HEK293 (cell line): Measurements from ENCODE around the gene S1PR4.
"Not testable (repeated sequence)": the region's sequence is repeated elsewhere in the genome, so short reads cannot be mapped to it uniquely, and the experiment has no call there.

ENCODE experiments used
- CTCF ChIA-PET: fragments of 350-600 bp; formaldehyde crosslinking; extraction: SDS; loops from one replicate; lab custom pipeline; 2021; ENCODE audit warnings: antibody characterized with exemption; lab: Yijun Ruan, JAX
- POLR2A ChIA-PET: fragments of 300-600 bp; formaldehyde crosslinking; extraction: SDS; loops from one replicate; lab custom pipeline; 2020; ENCODE audit warnings: antibody characterized with exemption, inconsistent platforms; lab: Yijun Ruan, JAX
- H3K27ac ChIP-seq: fragments of 200-500 bp; sonication (Bioruptor generic); 2 replicates; pipeline ENCODE4 v1.5.1; 2014; ENCODE audit warnings: low read depth, low read length, control low read depth, inconsistent platforms; ENCODE audit errors: extremely low read depth
- H3K36me3 ChIP-seq, 2 experiments: fragments of 200-500 bp in 1 of 2; sonication (Bioruptor generic) in 1 of 2; 1 replicate in 1 of 2; 2 replicates in 1 of 2; pipeline ENCODE4 v1.5.1; 2014 to 2017; ENCODE audit warnings: inconsistent platforms in 2 of 2, low read length in 2 of 2; ENCODE audit not compliant: control insufficient read depth in 2 of 2, insufficient read depth in 1 of 2
- H3K4me1 ChIP-seq: fragments of 200-500 bp; sonication (Bioruptor generic); 2 replicates; pipeline ENCODE4 v1.5.1; 2014; ENCODE audit warnings: mild to moderate bottlenecking, low read length, inconsistent platforms; ENCODE audit not compliant: control insufficient read depth, insufficient read depth
- H3K4me3 ChIP-seq: 2 replicates; pipeline ENCODE4 v1.5.1; 2011; ENCODE audit warnings: low read depth, mild to moderate bottlenecking, control low read depth, low read length, moderate library complexity
- H3K9me3 ChIP-seq: fragments of 200-500 bp; sonication (Bioruptor generic); 2 replicates; pipeline ENCODE4 v1.5.1; 2014; ENCODE audit warnings: low read depth, low read length, inconsistent platforms; ENCODE audit not compliant: control insufficient read depth, insufficient read depth
- EGR2 ChIP-seq: fragments of 450-650 bp; formaldehyde crosslinking; IDR thresholded peaks from 2 replicates; pipeline ENCODE4 v1.5.1; 2016; ENCODE audit warnings: low read depth, missing biosample characterization, missing genetic modification characterization
- GLIS2 ChIP-seq: fragments of 450-650 bp; formaldehyde crosslinking; IDR thresholded peaks from 2 replicates; pipeline ENCODE4 v1.5.1; 2016; ENCODE audit warnings: missing biosample characterization, missing genetic modification characterization
- INSM2 ChIP-seq: fragments of 450-650 bp; formaldehyde crosslinking; IDR thresholded peaks from 2 replicates; pipeline ENCODE4 v1.5.1; 2016; ENCODE audit warnings: missing biosample characterization, missing genetic modification characterization
- SP3 ChIP-seq: fragments of 450-650 bp; formaldehyde crosslinking; IDR thresholded peaks from 2 replicates; pipeline ENCODE4 v1.5.1; 2016; ENCODE audit warnings: missing biosample characterization, missing genetic modification characterization
- WT1 ChIP-seq: fragments of 450-650 bp; formaldehyde crosslinking; IDR thresholded peaks from 2 replicates; pipeline ENCODE4 v1.5.1; 2016; ENCODE audit warnings: missing biosample characterization, missing genetic modification characterization
- ZBTB48 ChIP-seq: fragments of 450-650 bp; formaldehyde crosslinking; IDR thresholded peaks from 2 replicates; pipeline ENCODE4 v1.5.1; 2016; ENCODE audit warnings: missing biosample characterization, missing genetic modification characterization
- ZFHX2 ChIP-seq: fragments of 450-650 bp; formaldehyde crosslinking; conservative IDR thresholded peaks from 2 replicates; pipeline ENCODE4 v1.5.1; 2016; ENCODE audit warnings: missing biosample characterization, missing genetic modification characterization
- ZNF133 ChIP-seq: fragments of 450-650 bp; formaldehyde crosslinking; IDR thresholded peaks from 2 replicates; pipeline ENCODE4 v1.5.1; 2016; ENCODE audit warnings: missing biosample characterization, missing genetic modification characterization
- ZNF324 ChIP-seq: fragments of 450-650 bp; formaldehyde crosslinking; IDR thresholded peaks from 2 replicates; pipeline ENCODE4 v1.5.1; 2016; ENCODE audit warnings: missing biosample characterization, missing genetic modification characterization
- ZNF398 ChIP-seq: fragments of 450-650 bp; formaldehyde crosslinking; IDR thresholded peaks from 2 replicates; pipeline ENCODE4 v1.5.1; 2017; ENCODE audit warnings: missing biosample characterization, missing genetic modification characterization
- ZNF518A ChIP-seq: fragments of 450-650 bp; formaldehyde crosslinking; conservative IDR thresholded peaks from 2 replicates; pipeline ENCODE4 v1.5.1; 2016; ENCODE audit warnings: low read depth, missing biosample characterization, missing genetic modification characterization
- ZNF558 ChIP-seq: fragments of 450-650 bp; formaldehyde crosslinking; IDR thresholded peaks from 2 replicates; pipeline ENCODE4 v1.5.1; 2016; ENCODE audit warnings: missing biosample characterization, missing genetic modification characterization
- ZNF600 ChIP-seq: fragments of 450-650 bp; formaldehyde crosslinking; IDR thresholded peaks from 2 replicates; pipeline ENCODE4 v1.5.1; 2016; ENCODE audit warnings: missing biosample characterization, missing genetic modification characterization
- ZNF623 ChIP-seq: fragments of 450-650 bp; formaldehyde crosslinking; IDR thresholded peaks from 2 replicates; pipeline ENCODE4 v1.5.1; 2016; ENCODE audit warnings: missing biosample characterization, missing genetic modification characterization
- ZNF626 ChIP-seq: fragments of 450-650 bp; sonication (Bioruptor Pico); formaldehyde crosslinking; IDR thresholded peaks from 2 replicates; pipeline ENCODE4 v1.5.1; 2018; ENCODE audit warnings: missing biosample characterization, missing genetic modification characterization, inconsistent platforms
- ZNF629 ChIP-seq: fragments of 450-650 bp; formaldehyde crosslinking; IDR thresholded peaks from 2 replicates; pipeline ENCODE4 v1.5.1; 2017; ENCODE audit warnings: missing biosample characterization, missing genetic modification characterization
- ZNF830 ChIP-seq: fragments of 450-650 bp; IDR thresholded peaks from 2 replicates; pipeline ENCODE4 v1.5.0; 2018; ENCODE audit warnings: missing biosample characterization, missing genetic modification characterization, low read depth, mild to moderate bottlenecking, moderate library complexity
- ZSCAN18 ChIP-seq: fragments of 450-650 bp; formaldehyde crosslinking; IDR thresholded peaks from 2 replicates; pipeline ENCODE4 v1.5.1; 2016; ENCODE audit warnings: missing biosample characterization, missing genetic modification characterization
- ZSCAN23 ChIP-seq: fragments of 450-650 bp; formaldehyde crosslinking; IDR thresholded peaks from 2 replicates; pipeline ENCODE4 v1.5.1; 2016; ENCODE audit warnings: missing biosample characterization, missing genetic modification characterization
- ZXDB ChIP-seq: fragments of 450-650 bp; formaldehyde crosslinking; IDR thresholded peaks from 2 replicates; pipeline ENCODE4 v1.5.1; 2016; ENCODE audit warnings: missing biosample characterization, missing genetic modification characterization

S1PR4 gene

GRCh38 chr19:3154447-3154846 lies 24.1 kb upstream of the S1PR4 start:
- POLR2A ChIA-PET, H3K9me3 ChIP-seq, H3K36me3 ChIP-seq, H3K27ac ChIP-seq, H3K4me1 ChIP-seq, H3K4me3 ChIP-seq: not testable (repeated sequence)
- CTCF ChIA-PET = interaction anchor here (0.5 kb wide), 1 partner anchor 455 kb away, joined by 3 read pairs; no protein-coding TSS in a partner anchor
- TF ChIP-seq ZFHX2 (tag by site-specific recombination) (peak; percentile 69), EGR2 (tag by site-specific recombination) (peak; percentile 85)

GRCh38 chr19:3154957-3155736 lies 23.4 kb upstream of the S1PR4 start:
- no peaks in the 10 kb centered on the region for H3K9me3 ChIP-seq
- H3K4me1 ChIP-seq = no peaks in the 10 kb centered on the region
- ChIA-PET CTCF (interaction anchor here (0.7 kb wide), 1 partner anchor 244 kb away, joined by 3 read pairs; no protein-coding TSS in a partner anchor), POLR2A (no interaction called here)
- no peak overlapping the region for H3K27ac ChIP-seq
- H3K36me3 ChIP-seq = no peaks in the 10 kb centered on the region
- no peak overlapping the region for H3K4me3 ChIP-seq
- TF ChIP-seq ZSCAN18 (tag by site-specific recombination) (no peak), ZNF623 (tag by site-specific recombination) (0 out of 2 replicates have a peak, but pooled peaks have one; percentile 9), ZNF324 (no peak), ZNF398 (tag by site-specific recombination) (peak; percentile 45; the same call in 1 of the 2 replicates), ZNF626 (tag by site-specific recombination) (no peak), SP3 (tag by site-specific recombination) (peak; percentile 41), ZNF629 (peak; percentile 81), ZNF600 (tag by site-specific recombination) (peak; percentile 64; the same call in 1 of the 2 replicates), GLIS2 (tag by site-specific recombination) (no peak), ZNF830 (tag by site-specific recombination) (no peak), INSM2 (tag by site-specific recombination) (no peak), ZNF558 (tag by site-specific recombination) (0 out of 2 replicates have a peak, but pooled peaks have one; percentile 33), ZNF518A (tag by site-specific recombination) (0 out of 2 replicates have a peak, but pooled peaks have one; percentile 34), WT1 (tag by site-specific recombination) (peak; percentile 26; the same call in 1 of the 2 replicates), ZSCAN23 (tag by site-specific recombination) (0 out of 2 replicates have a peak, but pooled peaks have one; percentile 59), ZXDB (tag by site-specific recombination) (peak; percentile 35; the same call in 1 of the 2 replicates), ZBTB48 (tag by site-specific recombination) (peak; percentile 71), ZNF133 (tag by site-specific recombination) (no peak)
